Small intestine (tissue), 16 donors: ENCODE results near the gene OR5C1. TPM values are rescaled to one million over a fixed set of nuclear protein-coding genes. Genes with fewer than 3 reads are reported as not detected.

Source experiments
- DNase-seq, 2 donors: peaks; one replicate each; pipeline versions ENCODE4 v3.0.0 to v3.0.0-alpha.2; 2013
- FAIRE-seq: peaks from 2 replicates; lab custom pipeline; 2012; peaks lifted over from hg19 to GRCh38; lab: Jason Lieb, UNC
- H3K27ac ChIP-seq, 3 donors: one replicate each; pipeline ENCODE4 v1.5.1; 2013; ENCODE audit warnings: low read length in 2 of 3, mild to moderate bottlenecking in 2 of 3, control low read depth in 1 of 3, inconsistent platforms in 1 of 3, low read depth in 1 of 3, moderate library complexity in 1 of 3
- H3K27me3 ChIP-seq, 3 donors: one replicate each; pipeline ENCODE4 v1.6.1; 2013; ENCODE audit warnings: low read length in 3 of 3, inconsistent platforms in 1 of 3; ENCODE audit not compliant: control insufficient read depth in 3 of 3, insufficient read depth in 3 of 3
- H3K36me3 ChIP-seq, 3 donors: one replicate each; pipeline ENCODE4 v1.6.1; 2013; ENCODE audit warnings: low read length in 3 of 3, inconsistent platforms in 1 of 3, low read depth in 1 of 3, mild to moderate bottlenecking in 1 of 3, moderate library complexity in 1 of 3; ENCODE audit not compliant: control insufficient read depth in 3 of 3, insufficient read depth in 2 of 3
- H3K4me1 ChIP-seq, 3 donors: one replicate each; pipeline ENCODE4 v1.6.1; 2013; ENCODE audit warnings: low read length in 2 of 3, inconsistent platforms in 1 of 3, low read depth in 1 of 3, mild to moderate bottlenecking in 1 of 3, moderate library complexity in 1 of 3; ENCODE audit not compliant: control insufficient read depth in 3 of 3, insufficient read depth in 2 of 3
- H3K4me3 ChIP-seq, 3 donors: one replicate each; pipeline ENCODE4 v1.5.1; 2013; ENCODE audit warnings: low read length in 3 of 3, control low read depth in 1 of 3, inconsistent platforms in 1 of 3, low read depth in 1 of 3, mild to moderate bottlenecking in 1 of 3, moderate library complexity in 1 of 3
- H3K9me3 ChIP-seq, 2 donors: one replicate each; pipeline ENCODE4 v1.6.1; 2013; ENCODE audit warnings: low read depth in 1 of 2, low read length in 1 of 2; ENCODE audit not compliant: control insufficient read depth in 2 of 2, insufficient read depth in 1 of 2
- WGBS, 3 donors: extraction: QIAGEN DNeasy Blood & Tissue Kit; methylation state at CpG; one replicate each; pipeline ENCODE4 v1.1.7; 2013; 5-methylcytosine and 5-hydroxymethylcytosine counted together
- long read RNA-seq, 10 donors: transcript quantifications; one replicate each; lab custom pipeline, GENCODE V29; 2026
- polyA plus RNA-seq, 4 donors: library from polyadenylated mRNA; stranded (reverse) in 3 of 4; unstranded in 1 of 4; fragments of 200-250 nt in 3 of 4; fragments of 120-200 nt in 1 of 4; gene quantifications; one replicate each; pipeline versions ENCODE4 v1.2.1 to v1.2.3, GENCODE V29; 2013
- donor health status: healthy with polysubstance abuse.
- donor health status: control.
- donor health status: control.
- donor health status: Bipolar disorder and iron deficiency.
- donor health status: healthy.

The OR5C1 gene
- not detected for polyA plus RNA-seq
- long read RNA-seq, donor 1, result 0 reads
- long read RNA-seq, donor 2, result 0 reads
- long read RNA-seq, donor 3, result 0 reads
- long read RNA-seq, donor 4, result 0 reads
- long read RNA-seq, donor 5, result 0 reads
- long read RNA-seq, donor 6, result 0 reads
- long read RNA-seq, donor 7, result 0 reads
- long read RNA-seq, donor 8, result 0 reads
- long read RNA-seq, donor 9, result 0 reads
- long read RNA-seq, donor 10, result 0 reads

DNA sequence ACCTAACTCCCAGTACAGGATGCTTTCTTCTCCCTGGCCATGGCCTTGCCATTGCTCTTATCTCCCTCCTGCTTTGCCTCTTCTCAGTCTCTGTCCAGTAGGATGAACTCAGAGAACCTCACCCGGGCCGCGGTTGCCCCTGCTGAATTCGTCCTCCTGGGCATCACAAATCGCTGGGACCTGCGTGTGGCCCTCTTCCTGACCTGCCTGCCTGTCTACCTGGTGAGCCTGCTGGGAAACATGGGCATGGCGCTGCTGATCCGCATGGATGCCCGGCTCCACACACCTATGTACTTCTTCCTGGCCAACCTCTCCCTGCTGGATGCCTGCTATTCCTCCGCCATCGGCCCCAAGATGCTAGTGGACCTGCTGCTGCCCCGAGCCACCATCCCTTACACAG, at the start of gene OR5C1:
TSS of gene OR5C1 (plus strand) at position 103 of the 400 bp plus-strand sequence. CDS start at position 103, 0 bp downstream.
- DNase-seq (no peak), FAIRE-seq (no peak)
- Histone ChIP-seq H3K27ac (no peak within 1 kb of the TSS), H3K9me3 (no peaks in the 10 kb centered on the region), H3K27me3 (no peaks in the 10 kb centered on the region), H3K36me3 (no peaks in the 10 kb centered on the region), H3K4me1 (no peaks in the 10 kb centered on the region), H3K4me3 (no peak within 1 kb of the TSS)
- WGBS, 3 donors, result 92 to 94% (median 92%) methylated on average over 12 of the region's 12 CpGs

DNA sequence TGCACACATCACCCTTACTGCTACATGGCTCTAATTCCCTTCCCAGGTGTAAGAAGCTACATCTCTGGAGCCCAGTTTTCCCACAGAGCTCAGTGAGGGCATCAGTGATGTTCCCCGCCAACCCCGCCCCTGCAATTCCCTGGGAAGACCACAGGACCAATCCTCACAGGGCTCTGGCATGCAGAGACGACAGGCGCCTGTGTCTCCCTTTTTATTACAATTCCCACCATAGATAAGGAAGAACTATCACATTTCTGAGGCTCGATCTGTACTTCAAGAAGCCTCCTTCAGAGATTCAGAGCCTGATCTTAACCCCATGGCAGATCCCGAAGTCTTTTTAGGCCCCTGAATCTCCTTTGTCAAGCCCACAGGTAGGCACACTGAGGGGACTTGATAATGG, 46.7 kb upstream of the OR5C1 start, which contains the start of gene OR1L6:
TSS of gene OR1L6 (plus strand) at position 301 of the 400 bp plus-strand sequence. CDS start 7,545 bp downstream, outside the sequence.
- no peak within 1 kb of the TSS for H3K4me3 ChIP-seq
- H3K27me3 ChIP-seq, result peaks cover 0 to 2% (median 0%) of the 10 kb centered on the region in 3 donors
- H3K4me1 ChIP-seq, result no peaks in the 10 kb centered on the region
- no peaks in the 10 kb centered on the region for H3K9me3 ChIP-seq
- WGBS, 3 donors, result 64 to 71% (median 68%) methylated on average over 6 of the region's 6 CpGs
- FAIRE-seq (no peak), DNase-seq (no peak)
- no peak within 1 kb of the TSS for H3K27ac ChIP-seq
- no peaks in the 10 kb centered on the region for H3K36me3 ChIP-seq

DNA sequence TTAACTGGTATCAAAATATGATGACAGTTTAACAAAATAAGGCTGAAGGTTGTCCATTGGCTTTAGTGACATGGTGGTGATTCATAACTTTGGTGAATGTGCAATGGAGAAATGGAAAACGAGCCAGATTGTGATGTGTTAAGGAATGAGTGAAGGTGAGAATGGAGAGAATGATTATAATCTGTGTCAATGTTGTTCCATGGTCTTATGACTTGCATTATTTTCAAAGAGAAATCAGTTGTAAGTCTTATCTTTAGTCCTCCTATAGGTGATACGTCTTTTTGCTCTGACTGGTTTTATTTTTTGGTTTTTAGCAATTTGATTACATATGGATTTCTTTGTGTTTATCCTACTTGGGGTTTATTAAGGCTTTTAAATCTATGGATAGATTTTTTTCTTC, 33.9 kb upstream of the OR5C1 start:
- no peaks in the 10 kb centered on the region for H3K36me3 ChIP-seq
- no peak overlapping the region for H3K4me3 ChIP-seq
- no peaks in the 10 kb centered on the region for H3K9me3 ChIP-seq
- no peak overlapping the region for H3K27ac ChIP-seq
- WGBS, 3 donors, result 31 to 38% (median 37%) methylated on average over 2 of the region's 2 CpGs
- no peaks in the 10 kb centered on the region for H3K4me1 ChIP-seq
- no peaks in the 10 kb centered on the region for H3K27me3 ChIP-seq
- no peak for DNase-seq
- no peak for FAIRE-seq

DNA sequence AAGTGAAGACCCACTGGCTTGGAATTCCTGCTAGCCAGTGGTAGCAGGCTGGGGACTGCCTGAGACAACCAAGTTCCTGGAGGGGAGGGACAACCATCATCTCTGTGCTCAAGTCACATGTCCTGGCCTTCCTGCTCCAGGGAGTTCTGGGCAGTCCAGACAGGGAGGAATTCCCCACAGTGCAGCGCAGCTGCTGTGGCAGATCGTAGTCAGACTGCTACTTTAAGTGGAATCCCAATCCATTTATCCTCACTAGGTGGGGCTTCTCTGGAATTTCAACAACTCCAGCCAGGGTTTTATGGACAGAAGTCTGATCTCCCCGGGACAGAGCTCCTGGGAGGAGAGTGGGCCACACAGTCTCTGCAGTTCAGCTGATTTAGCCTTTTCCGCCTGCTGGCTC, 20.9 kb upstream of the OR5C1 start:
- FAIRE-seq, result no peak
- peaks cover 0 to 2% (median 0%) of the 10 kb centered on the region in 3 donors for H3K27me3 ChIP-seq
- peaks cover 0 to 9% of the 10 kb centered on the region in 2 donors for H3K9me3 ChIP-seq
- no peak for DNase-seq
- WGBS, 3 donors, result 73 to 85% (median 74%) methylated on average over 4 of the region's 4 CpGs
- no peaks in the 10 kb centered on the region for H3K4me1 ChIP-seq
- H3K36me3 ChIP-seq, result no peaks in the 10 kb centered on the region
- no peak overlapping the region for H3K4me3 ChIP-seq
- H3K27ac ChIP-seq, result no peak overlapping the region

DNA sequence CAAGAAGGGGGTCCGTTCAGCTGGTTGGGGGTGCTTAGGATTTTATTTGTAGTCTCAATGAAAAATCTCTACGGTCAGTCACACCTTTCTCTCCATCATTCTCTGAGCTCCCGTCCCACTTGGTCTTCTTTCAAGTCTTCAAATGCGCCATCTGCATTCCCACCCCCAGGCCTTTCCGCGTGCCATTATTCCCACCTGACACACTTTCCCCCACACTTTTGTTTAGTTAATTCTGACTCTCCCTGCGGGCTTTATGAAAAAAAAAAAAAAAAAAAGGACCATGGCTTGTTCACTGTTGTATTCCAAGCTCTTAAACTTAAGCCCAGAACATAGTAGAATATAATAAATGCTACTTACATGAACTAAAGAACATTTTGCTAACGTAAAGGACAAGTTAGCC, 11.7 kb upstream of the OR5C1 start:
- no peaks in the 10 kb centered on the region for H3K4me1 ChIP-seq
- DNase-seq (no peak), FAIRE-seq (no peak)
- no peaks in the 10 kb centered on the region for H3K27me3 ChIP-seq
- no peaks in the 10 kb centered on the region for H3K9me3 ChIP-seq
- no peak overlapping the region for H3K27ac ChIP-seq
- no peaks in the 10 kb centered on the region for H3K36me3 ChIP-seq
- WGBS, 3 donors, result 85 to 86% (median 85%) methylated on average over 8 of the region's 8 CpGs
- no peak overlapping the region for H3K4me3 ChIP-seq

DNA sequence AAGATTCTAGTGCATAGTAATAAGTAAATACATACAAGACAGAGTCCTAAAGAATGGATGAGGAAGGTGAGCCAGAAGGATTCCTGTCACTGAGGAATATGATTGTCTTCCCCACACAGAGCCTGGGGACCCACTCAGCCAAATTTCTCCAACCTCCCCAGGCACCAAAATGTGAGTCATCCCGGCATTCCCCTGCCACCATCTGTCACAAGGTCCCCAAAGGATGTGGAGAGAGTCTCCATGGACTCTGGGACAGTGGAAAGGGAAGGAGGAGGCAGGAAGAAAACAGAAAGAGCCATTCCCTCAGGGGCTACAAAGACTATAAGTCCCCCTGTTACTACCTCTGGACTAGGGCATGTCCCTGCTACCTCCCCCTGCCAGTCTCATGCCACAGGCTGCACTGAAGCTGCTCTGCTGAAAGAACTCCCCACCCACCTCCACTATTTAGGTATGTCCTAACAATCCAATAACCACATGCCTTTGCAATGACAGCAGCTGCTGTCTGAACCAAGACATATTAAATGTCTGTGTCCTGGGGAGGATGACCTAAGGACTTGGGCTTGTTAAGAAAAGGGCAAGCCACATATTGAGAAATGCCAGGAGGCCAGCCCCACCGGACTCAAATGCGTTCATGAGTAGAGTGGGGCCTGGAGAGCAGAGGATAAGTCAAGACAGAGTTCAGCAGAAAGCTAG, 10.7 kb upstream of the OR5C1 start:
- no peaks in the 10 kb centered on the region for H3K36me3 ChIP-seq
- WGBS, 3 donors, result 64 to 75% (median 66%) methylated on average over 3 of the region's 3 CpGs
- no peaks in the 10 kb centered on the region for H3K27me3 ChIP-seq
- DNase-seq (no peak), FAIRE-seq (no peak)
- H3K4me1 ChIP-seq, result no peaks in the 10 kb centered on the region
- no peak overlapping the region for H3K4me3 ChIP-seq
- H3K27ac ChIP-seq, result no peak overlapping the region
- H3K9me3 ChIP-seq, result no peaks in the 10 kb centered on the region

DNA sequence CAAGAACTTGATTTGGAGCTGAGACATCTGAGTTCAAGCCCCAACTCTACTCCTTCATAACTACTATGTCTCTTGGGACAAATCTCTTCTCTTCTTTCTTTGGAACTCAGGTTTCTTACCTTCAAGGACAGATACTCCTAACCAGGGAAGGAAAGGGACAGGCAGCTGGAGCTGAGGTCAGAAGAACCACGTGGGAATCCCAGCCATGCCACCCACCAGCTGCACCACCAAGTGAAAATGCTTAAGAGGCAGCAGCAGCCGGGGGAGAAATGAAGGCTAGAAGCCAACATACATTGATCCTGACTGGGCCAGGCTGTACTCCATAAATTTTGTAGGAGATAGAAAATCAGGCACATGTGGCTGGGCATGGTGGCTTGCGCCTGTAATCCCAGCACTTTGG, 9.6 kb upstream of the OR5C1 start:
- no peaks in the 10 kb centered on the region for H3K9me3 ChIP-seq
- no peak overlapping the region for H3K4me3 ChIP-seq
- 83 to 85% (median 83%) methylated on average over 3 of the region's 3 CpGs for WGBS, 3 donors
- no peaks in the 10 kb centered on the region for H3K27me3 ChIP-seq
- FAIRE-seq (no peak), DNase-seq (no peak)
- H3K4me1 ChIP-seq, result no peaks in the 10 kb centered on the region
- no peak overlapping the region for H3K27ac ChIP-seq
- no peaks in the 10 kb centered on the region for H3K36me3 ChIP-seq

DNA sequence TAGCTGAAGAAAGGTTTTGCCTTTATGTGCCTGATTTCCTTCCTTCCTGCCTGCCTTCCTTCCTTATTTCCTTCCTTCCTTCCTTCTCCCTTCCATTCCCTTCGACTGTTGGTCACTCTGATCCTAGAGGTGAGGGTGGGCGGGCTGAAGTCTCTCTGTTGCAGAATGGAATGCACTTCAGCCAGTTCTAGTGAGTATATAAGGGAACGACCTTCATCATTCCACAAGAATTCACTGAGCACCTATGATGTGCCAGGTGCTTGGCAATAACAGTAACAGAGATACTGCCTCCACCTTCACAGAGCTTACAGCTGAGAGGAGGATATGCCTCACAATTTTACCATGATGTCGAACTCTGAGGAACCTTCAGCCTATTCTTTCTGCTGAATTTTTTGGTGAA, 8.7 kb upstream of the OR5C1 start:
- FAIRE-seq (no peak), DNase-seq (no peak)
- Histone ChIP-seq H3K27me3 (no peaks in the 10 kb centered on the region), H3K4me1 (no peaks in the 10 kb centered on the region), H3K36me3 (no peaks in the 10 kb centered on the region), H3K4me3 (no peak overlapping the region), H3K9me3 (no peaks in the 10 kb centered on the region), H3K27ac (no peak overlapping the region)
- WGBS, 3 donors, result 60 to 66% (median 63%) methylated on average over 4 of the region's 4 CpGs
